GM19193 (cell line): ENCODE measurements around the gene KBTBD13.

Experiments
- POLR2A ChIP-seq: IDR thresholded peaks from 4 replicates; pipeline ENCODE4 v1.6.1; 2011; ENCODE audit not compliant: insufficient read depth, insufficient read length; ENCODE audit errors: extremely low read depth

KBTBD13 gene

GRCh38 chr15:65077291-65077980 is 890 bp downstream of the KBTBD13 start:
- no peak for TF ChIP-seq POLR2A

- no peak for TF ChIP-seq POLR2A
These were observed 1.4 kb downstream of the KBTBD13 start for GRCh38 chr15:65077981-65078352.

- no peak for TF ChIP-seq POLR2A
These were observed 3.0 kb downstream of the KBTBD13 start for GRCh38 chr15:65079580-65079979.

- no peak for TF ChIP-seq POLR2A
These were observed 4.7 kb downstream of the KBTBD13 start for GRCh38 chr15:65081270-65081669.

GRCh38 chr15:65081758-65082157 is 5.2 kb downstream of the KBTBD13 start:
- TF ChIP-seq POLR2A = no peak

- no peak for TF ChIP-seq POLR2A
These were observed 5.9 kb downstream of the KBTBD13 start for GRCh38 chr15:65082303-65082953.

GRCh38 chr15:65083262-65083701 is 6.7 kb downstream of the KBTBD13 start:
- TF ChIP-seq POLR2A = no peak

- TF ChIP-seq POLR2A = no peak
These were observed 8.1 kb downstream of the KBTBD13 start for GRCh38 chr15:65084500-65085206.

GRCh38 chr15:65085207-65085753 is 8.7 kb downstream of the KBTBD13 start:
- no peak for TF ChIP-seq POLR2A

GRCh38 chr15:65085990-65086679 is 9.6 kb downstream of the KBTBD13 start:
- TF ChIP-seq POLR2A = no peak

GRCh38 chr15:65086680-65087111 is 10.2 kb downstream of the KBTBD13 start:
- TF ChIP-seq POLR2A = no peak

- no peak for TF ChIP-seq POLR2A
These were observed 10.9 kb downstream of the KBTBD13 start for GRCh38 chr15:65087411-65087810.

- TF ChIP-seq POLR2A = no peak
These were observed 11.5 kb downstream of the KBTBD13 start for GRCh38 chr15:65087873-65088642.

GRCh38 chr15:65088643-65089021 is 12.1 kb downstream of the KBTBD13 start:
- no peak for TF ChIP-seq POLR2A
